Measurements from ENCODE around the gene ZBTB46.
"Not testable (repeated sequence)": the region's sequence is repeated elsewhere in the genome, so short reads cannot be mapped to it uniquely, and the experiment has no call there.

ZBTB46 gene

GRCh38 chr20:63830841-63831588 lies at the start of gene ZBTB46:
TSS of gene ZBTB46 (minus strand) at chr20:63831264. CDS start at chr20:63790757, 40,507 bp downstream.
- Histone ChIP-seq H3K4me1 (ENCODE audit: control insufficient read depth in 5 of 5, insufficient read depth in 5 of 5, low read length in 5 of 5) (peaks cover 3 to 66% (median 38%) of the 10 kb centered on the region in 5 donors), H3K9ac (ENCODE audit: low read length in 5 of 5) (peak within 1 kb of the TSS in 3 of 5 donors; percentile 66 to 76 (median 68)), H3K9me3 (ENCODE audit: control insufficient read depth in 5 of 5, low read length in 5 of 5) (no peaks in the 10 kb centered on the region), H3K27me3 (ENCODE audit: control insufficient read depth in 5 of 5, insufficient read depth in 4 of 5, low read length in 5 of 5) (peaks cover 0 to 15% (median 3%) of the 10 kb centered on the region in 5 donors), H3K27ac (ENCODE audit: low read depth, low read length) (peak within 1 kb of the TSS; percentile 51), H3K36me3 (ENCODE audit: control insufficient read depth in 5 of 5, insufficient read depth in 5 of 5, low read length in 5 of 5) (peaks cover 0 to under 1% (median 0%) of the 10 kb centered on the region in 5 donors), H3K4me3 (ENCODE audit: low read depth in 1 of 5, low read length in 5 of 5) (peak within 1 kb of the TSS; percentile 63 to 78 (median 75))

- Histone ChIP-seq H3K36me3 (ENCODE audit: control insufficient read depth in 5 of 5, insufficient read depth in 5 of 5, low read length in 5 of 5) (peaks cover 0 to 86% (median 72%) of the 10 kb centered on the region in 5 donors), H3K9ac (ENCODE audit: low read length in 5 of 5) (no peak overlapping the region), H3K4me1 (ENCODE audit: control insufficient read depth in 5 of 5, insufficient read depth in 5 of 5, low read length in 5 of 5) (peaks cover 0 to 6% (median 0%) of the 10 kb centered on the region in 5 donors), H3K9me3 (ENCODE audit: control insufficient read depth in 5 of 5, low read length in 5 of 5) (no peaks in the 10 kb centered on the region), H3K27ac (ENCODE audit: low read depth, low read length) (no peak overlapping the region), H3K27me3 (ENCODE audit: control insufficient read depth in 5 of 5, insufficient read depth in 4 of 5, low read length in 5 of 5) (no peaks in the 10 kb centered on the region), H3K4me3 (ENCODE audit: low read depth in 1 of 5, low read length in 5 of 5) (no peak overlapping the region)
Observed at GRCh38 chr20:63878899-63879663, 48.0 kb upstream of the ZBTB46 start.

- Histone ChIP-seq H3K9ac (ENCODE audit: low read length in 5 of 5) (no peak overlapping the region), H3K36me3 (ENCODE audit: control insufficient read depth in 5 of 5, insufficient read depth in 5 of 5, low read length in 5 of 5) (peaks cover 0 to 81% (median 67%) of the 10 kb centered on the region in 5 donors), H3K4me3 (ENCODE audit: low read depth in 1 of 5, low read length in 5 of 5) (no peak overlapping the region), H3K4me1 (ENCODE audit: control insufficient read depth in 5 of 5, insufficient read depth in 5 of 5, low read length in 5 of 5) (peaks cover 0 to 11% (median 0%) of the 10 kb centered on the region in 5 donors), H3K27ac (ENCODE audit: low read depth, low read length) (no peak overlapping the region), H3K9me3 (ENCODE audit: control insufficient read depth in 5 of 5, low read length in 5 of 5) (no peaks in the 10 kb centered on the region), H3K27me3 (ENCODE audit: control insufficient read depth in 5 of 5, insufficient read depth in 4 of 5, low read length in 5 of 5) (no peaks in the 10 kb centered on the region)
Observed at GRCh38 chr20:63877755-63878470, 46.8 kb upstream of the ZBTB46 start.

- Histone ChIP-seq H3K27ac (ENCODE audit: low read depth, low read length) (no peak overlapping the region), H3K9me3 (ENCODE audit: control insufficient read depth in 5 of 5, low read length in 5 of 5) (no peaks in the 10 kb centered on the region), H3K4me3 (ENCODE audit: low read depth in 1 of 5, low read length in 5 of 5) (no peak overlapping the region), H3K36me3 (ENCODE audit: control insufficient read depth in 5 of 5, insufficient read depth in 5 of 5, low read length in 5 of 5) (peaks cover 0 to 72% (median 61%) of the 10 kb centered on the region in 5 donors), H3K4me1 (ENCODE audit: control insufficient read depth in 5 of 5, insufficient read depth in 5 of 5, low read length in 5 of 5) (peaks cover 0 to 12% (median 0%) of the 10 kb centered on the region in 5 donors), H3K9ac (ENCODE audit: low read length in 5 of 5) (no peak overlapping the region), H3K27me3 (ENCODE audit: control insufficient read depth in 5 of 5, insufficient read depth in 4 of 5, low read length in 5 of 5) (no peaks in the 10 kb centered on the region)
Observed at GRCh38 chr20:63876489-63877036, 45.5 kb upstream of the ZBTB46 start.

- not testable (repeated sequence) for H3K9me3 ChIP-seq (ENCODE audit: control insufficient read depth in 5 of 5, low read length in 5 of 5); H3K4me3 ChIP-seq (ENCODE audit: low read depth in 1 of 5, low read length in 5 of 5); H3K9ac ChIP-seq (ENCODE audit: low read length in 5 of 5); H3K27me3 ChIP-seq (ENCODE audit: control insufficient read depth in 5 of 5, insufficient read depth in 4 of 5, low read length in 5 of 5)
- H3K4me1 ChIP-seq (ENCODE audit: control insufficient read depth in 5 of 5, insufficient read depth in 5 of 5, low read length in 5 of 5), result peaks cover 0 to 12% (median 0%) of the 10 kb centered on the region in 5 donors
- H3K36me3 ChIP-seq (ENCODE audit: control insufficient read depth in 5 of 5, insufficient read depth in 5 of 5, low read length in 5 of 5), result peaks cover 0 to 78% (median 69%) of the 10 kb centered on the region in 5 donors
- peak overlapping the region; percentile 67 for H3K27ac ChIP-seq (ENCODE audit: low read depth, low read length)
Observed at GRCh38 chr20:63874241-63874640, 43.2 kb upstream of the ZBTB46 start.

- peak overlapping the region; percentile 67 for H3K27ac ChIP-seq (ENCODE audit: low read depth, low read length)
- H3K4me3 ChIP-seq (ENCODE audit: low read depth in 1 of 5, low read length in 5 of 5), result peak overlapping the region in 1 of 5 donors; percentile 1
- H3K4me1 ChIP-seq (ENCODE audit: control insufficient read depth in 5 of 5, insufficient read depth in 5 of 5, low read length in 5 of 5), result peaks cover 0 to 13% (median 0%) of the 10 kb centered on the region in 5 donors
- H3K36me3 ChIP-seq (ENCODE audit: control insufficient read depth in 5 of 5, insufficient read depth in 5 of 5, low read length in 5 of 5), result peaks cover 0 to 78% (median 69%) of the 10 kb centered on the region in 5 donors
- H3K27me3 ChIP-seq (ENCODE audit: control insufficient read depth in 5 of 5, insufficient read depth in 4 of 5, low read length in 5 of 5), result no peaks in the 10 kb centered on the region
- no peaks in the 10 kb centered on the region for H3K9me3 ChIP-seq (ENCODE audit: control insufficient read depth in 5 of 5, low read length in 5 of 5)
- no peak overlapping the region for H3K9ac ChIP-seq (ENCODE audit: low read length in 5 of 5)
Observed at GRCh38 chr20:63873477-63873971, 42.5 kb upstream of the ZBTB46 start.

GRCh38 chr20:63868264-63868663 lies 37.2 kb upstream of the ZBTB46 start:
- Histone ChIP-seq H3K27ac (ENCODE audit: low read depth, low read length) (no peak overlapping the region), H3K27me3 (ENCODE audit: control insufficient read depth in 5 of 5, insufficient read depth in 4 of 5, low read length in 5 of 5) (no peaks in the 10 kb centered on the region), H3K9ac (ENCODE audit: low read length in 5 of 5) (no peak overlapping the region), H3K4me3 (ENCODE audit: low read depth in 1 of 5, low read length in 5 of 5) (no peak overlapping the region), H3K36me3 (ENCODE audit: control insufficient read depth in 5 of 5, insufficient read depth in 5 of 5, low read length in 5 of 5) (peaks cover 0 to 39% (median 29%) of the 10 kb centered on the region in 5 donors), H3K4me1 (ENCODE audit: control insufficient read depth in 5 of 5, insufficient read depth in 5 of 5, low read length in 5 of 5) (peaks cover 3 to 47% (median 29%) of the 10 kb centered on the region in 5 donors), H3K9me3 (ENCODE audit: control insufficient read depth in 5 of 5, low read length in 5 of 5) (no peaks in the 10 kb centered on the region)

GRCh38 chr20:63867042-63867441 lies 36.0 kb upstream of the ZBTB46 start:
- H3K27ac ChIP-seq (ENCODE audit: low read depth, low read length); H3K27me3 ChIP-seq (ENCODE audit: control insufficient read depth in 5 of 5, insufficient read depth in 4 of 5, low read length in 5 of 5); H3K9me3 ChIP-seq (ENCODE audit: control insufficient read depth in 5 of 5, low read length in 5 of 5); H3K4me3 ChIP-seq (ENCODE audit: low read depth in 1 of 5, low read length in 5 of 5): not testable (repeated sequence)
- Histone ChIP-seq H3K9ac (ENCODE audit: low read length in 5 of 5) (peak overlapping the region in 1 of 5 donors; percentile 30), H3K4me1 (ENCODE audit: control insufficient read depth in 5 of 5, insufficient read depth in 5 of 5, low read length in 5 of 5) (peaks cover 3 to 46% (median 28%) of the 10 kb centered on the region in 5 donors), H3K36me3 (ENCODE audit: control insufficient read depth in 5 of 5, insufficient read depth in 5 of 5, low read length in 5 of 5) (peaks cover 0 to 42% (median 33%) of the 10 kb centered on the region in 5 donors)

GRCh38 chr20:63864978-63865640 lies 34.0 kb upstream of the ZBTB46 start, which contains the start of gene TPD52L2:
TSS of gene TPD52L2 (plus strand) at chr20:63865270. CDS start at chr20:63865366, 96 bp downstream.
- Histone ChIP-seq H3K4me1 (ENCODE audit: control insufficient read depth in 5 of 5, insufficient read depth in 5 of 5, low read length in 5 of 5) (peaks cover 3 to 59% (median 32%) of the 10 kb centered on the region in 5 donors), H3K9me3 (ENCODE audit: control insufficient read depth in 5 of 5, low read length in 5 of 5) (no peaks in the 10 kb centered on the region), H3K36me3 (ENCODE audit: control insufficient read depth in 5 of 5, insufficient read depth in 5 of 5, low read length in 5 of 5) (peaks cover 0 to 38% (median 26%) of the 10 kb centered on the region in 5 donors), H3K9ac (ENCODE audit: low read length in 5 of 5) (peak within 1 kb of the TSS; percentile 73 to 97 (median 93)), H3K4me3 (ENCODE audit: low read depth in 1 of 5, low read length in 5 of 5) (peak within 1 kb of the TSS; percentile 70 to 94 (median 77)), H3K27me3 (ENCODE audit: control insufficient read depth in 5 of 5, insufficient read depth in 4 of 5, low read length in 5 of 5) (no peaks in the 10 kb centered on the region), H3K27ac (ENCODE audit: low read depth, low read length) (peak within 1 kb of the TSS; percentile 98)

Measured in subcutaneous abdominal adipose tissue (tissue), 5 donors.